SK-N-SH treated with all-trans-retinoic acid at 6 μM for 48 hours (cell line): ENCODE data around the gene HDAC4.

ENCODE experiments used
- ATAC-seq: fragments of 200-7000 bp; cut with Tn5 transposase; 3 replicates; pipeline ENCODE4 v1.9.1; 2020; ENCODE audit warnings: mild to moderate bottlenecking, moderate library complexity
- ARNTL ChIP-seq: fragments of 450-650 bp; formaldehyde crosslinking; IDR thresholded peaks from 2 replicates; pipeline ENCODE4 v1.5.0; 2020; ENCODE audit warnings: low read depth, mild to moderate bottlenecking, moderate library complexity, borderline replicate concordance
- BACH2 ChIP-seq: fragments of 250-450 bp; sonication (Bioruptor Pico); IDR thresholded peaks from 2 replicates; pipeline ENCODE4 v1.9.0; 2021; ENCODE audit warnings: mild to moderate bottlenecking, borderline replicate concordance
- CSDC2 ChIP-seq: fragments of 250-450 bp; sonication (Bioruptor Pico); IDR thresholded peaks from 2 replicates; pipeline ENCODE4 v1.5.0; 2020; ENCODE audit warnings: mild to moderate bottlenecking, moderate library complexity
- ESRRG ChIP-seq: fragments of 250-450 bp; sonication (Bioruptor Pico); IDR thresholded peaks from 2 replicates; pipeline ENCODE4 v1.6.1; 2021; ENCODE audit warnings: mild to moderate bottlenecking
- ISL1 ChIP-seq: fragments of 250-450 bp; sonication (Bioruptor Pico); IDR thresholded peaks from 2 replicates; pipeline ENCODE4 v2.1.2; 2022; ENCODE audit warnings: mild to moderate bottlenecking, moderate library complexity
- PPARA ChIP-seq: fragments of 250-450 bp; sonication (Bioruptor Pico); IDR thresholded peaks from 2 replicates; pipeline ENCODE4 v1.5.0; 2020; ENCODE audit warnings: mild to moderate bottlenecking, borderline replicate concordance
- RARB ChIP-seq: fragments of 250-450 bp; sonication (Bioruptor Pico); IDR thresholded peaks from 2 replicates; pipeline ENCODE4 v1.8.0; 2021; ENCODE audit warnings: mild to moderate bottlenecking, moderate library complexity
- SNAI2 ChIP-seq: fragments of 250-450 bp; sonication (Bioruptor Pico); IDR thresholded peaks from 2 replicates; pipeline ENCODE4 v1.5.0; 2020; ENCODE audit warnings: mild to moderate bottlenecking, moderate library complexity
- TCF4 ChIP-seq: fragments of 250-450 bp; sonication (Bioruptor Pico); IDR thresholded peaks from 2 replicates; pipeline ENCODE4 v1.8.0; 2021; ENCODE audit warnings: mild to moderate bottlenecking, moderate library complexity, borderline replicate concordance
- TOX ChIP-seq: fragments of 250-450 bp; sonication (Bioruptor Pico); IDR thresholded peaks from 2 replicates; pipeline ENCODE4 v1.8.0; 2021; ENCODE audit warnings: mild to moderate bottlenecking, moderate library complexity, borderline replicate concordance
- ZC3H10 ChIP-seq: fragments of 250-450 bp; sonication (Bioruptor Pico); IDR thresholded peaks from 2 replicates; pipeline ENCODE4 v1.5.1; 2021; ENCODE audit warnings: mild to moderate bottlenecking, moderate library complexity
- ZFP3 ChIP-seq: fragments of 250-450 bp; sonication (Bioruptor Pico); IDR thresholded peaks from 2 replicates; pipeline ENCODE4 v1.5.0; 2020; ENCODE audit warnings: mild to moderate bottlenecking, moderate library complexity
- ZNF565 ChIP-seq: fragments of 450-650 bp; formaldehyde crosslinking; conservative IDR thresholded peaks from 2 replicates; pipeline ENCODE4 v1.5.0; 2020; ENCODE audit warnings: low read depth, mild to moderate bottlenecking, moderate library complexity
- ZNF70 ChIP-seq: fragments of 450-650 bp; formaldehyde crosslinking; IDR thresholded peaks from 2 replicates; pipeline ENCODE4 v1.5.0; 2020; ENCODE audit warnings: mild to moderate bottlenecking, moderate library complexity
- ZNF8 ChIP-seq: fragments of 450-650 bp; formaldehyde crosslinking; IDR thresholded peaks from 2 replicates; pipeline ENCODE4 v1.5.0; 2020; ENCODE audit warnings: mild to moderate bottlenecking, moderate library complexity
- TF ChIP-seq, protein P1 (sequence below): fragments of 250-450 bp; sonication (Bioruptor Pico); IDR thresholded peaks from 2 replicates; pipeline ENCODE4 v1.5.1; 2020; ENCODE audit warnings: low read depth, mild to moderate bottlenecking, moderate library complexity
- TF ChIP-seq, protein P2 (sequence below): fragments of 250-450 bp; sonication (Bioruptor Pico); IDR thresholded peaks from 2 replicates; pipeline ENCODE4 v1.8.0; 2021; ENCODE audit warnings: low read depth, mild to moderate bottlenecking, moderate library complexity, borderline replicate concordance
- TF ChIP-seq, protein P3 (sequence below): fragments of 250-450 bp; sonication (Bioruptor Pico); IDR thresholded peaks from 2 replicates; pipeline ENCODE4 v1.5.0; 2020; ENCODE audit warnings: mild to moderate bottlenecking, moderate library complexity
- TF ChIP-seq, protein P4 (sequence below): fragments of 250-450 bp; sonication (Bioruptor Pico); IDR thresholded peaks from 2 replicates; pipeline ENCODE4 v1.8.0; 2020; ENCODE audit warnings: mild to moderate bottlenecking, moderate library complexity, borderline replicate concordance

The HDAC4 gene

DNA sequence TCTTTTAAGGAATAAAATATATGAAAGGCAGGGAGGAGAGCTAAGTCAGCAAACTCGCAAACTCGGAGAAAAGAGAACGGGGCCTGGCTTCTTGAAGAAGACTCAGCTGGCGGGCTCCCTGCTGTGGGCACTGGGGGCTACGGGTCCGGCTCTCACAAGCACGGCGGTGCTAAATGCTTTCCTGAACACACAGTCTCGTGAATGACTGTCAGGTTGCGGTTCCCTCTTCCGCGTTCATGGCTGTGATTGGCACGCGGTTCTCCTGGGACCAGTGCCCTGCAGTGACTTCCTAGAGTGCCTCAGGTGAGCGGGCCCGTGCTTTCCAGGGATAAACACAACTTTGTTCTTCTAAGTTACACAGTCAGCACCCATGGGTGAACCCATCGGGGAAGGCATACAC is 208.4 kb downstream of the HDAC4 start (continued):
- TF ChIP-seq, protein P1, sequence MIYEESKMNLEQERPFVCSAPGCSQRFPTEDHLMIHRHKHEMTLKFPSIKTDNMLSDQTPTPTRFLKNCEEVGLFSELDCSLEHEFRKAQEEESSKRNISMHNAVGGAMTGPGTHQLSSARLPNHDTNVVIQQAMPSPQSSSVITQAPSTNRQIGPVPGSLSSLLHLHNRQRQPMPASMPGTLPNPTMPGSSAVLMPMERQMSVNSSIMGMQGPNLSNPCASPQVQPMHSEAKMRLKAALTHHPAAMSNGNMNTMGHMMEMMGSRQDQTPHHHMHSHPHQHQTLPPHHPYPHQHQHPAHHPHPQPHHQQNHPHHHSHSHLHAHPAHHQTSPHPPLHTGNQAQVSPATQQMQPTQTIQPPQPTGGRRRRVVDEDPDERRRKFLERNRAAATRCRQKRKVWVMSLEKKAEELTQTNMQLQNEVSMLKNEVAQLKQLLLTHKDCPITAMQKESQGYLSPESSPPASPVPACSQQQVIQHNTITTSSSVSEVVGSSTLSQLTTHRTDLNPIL (CRISPR knock-in tag) = no peak
- TF ChIP-seq ZNF8 (CRISPR knock-in tag) (no peak), ZNF70 (CRISPR knock-in tag) (no peak)

DNA sequence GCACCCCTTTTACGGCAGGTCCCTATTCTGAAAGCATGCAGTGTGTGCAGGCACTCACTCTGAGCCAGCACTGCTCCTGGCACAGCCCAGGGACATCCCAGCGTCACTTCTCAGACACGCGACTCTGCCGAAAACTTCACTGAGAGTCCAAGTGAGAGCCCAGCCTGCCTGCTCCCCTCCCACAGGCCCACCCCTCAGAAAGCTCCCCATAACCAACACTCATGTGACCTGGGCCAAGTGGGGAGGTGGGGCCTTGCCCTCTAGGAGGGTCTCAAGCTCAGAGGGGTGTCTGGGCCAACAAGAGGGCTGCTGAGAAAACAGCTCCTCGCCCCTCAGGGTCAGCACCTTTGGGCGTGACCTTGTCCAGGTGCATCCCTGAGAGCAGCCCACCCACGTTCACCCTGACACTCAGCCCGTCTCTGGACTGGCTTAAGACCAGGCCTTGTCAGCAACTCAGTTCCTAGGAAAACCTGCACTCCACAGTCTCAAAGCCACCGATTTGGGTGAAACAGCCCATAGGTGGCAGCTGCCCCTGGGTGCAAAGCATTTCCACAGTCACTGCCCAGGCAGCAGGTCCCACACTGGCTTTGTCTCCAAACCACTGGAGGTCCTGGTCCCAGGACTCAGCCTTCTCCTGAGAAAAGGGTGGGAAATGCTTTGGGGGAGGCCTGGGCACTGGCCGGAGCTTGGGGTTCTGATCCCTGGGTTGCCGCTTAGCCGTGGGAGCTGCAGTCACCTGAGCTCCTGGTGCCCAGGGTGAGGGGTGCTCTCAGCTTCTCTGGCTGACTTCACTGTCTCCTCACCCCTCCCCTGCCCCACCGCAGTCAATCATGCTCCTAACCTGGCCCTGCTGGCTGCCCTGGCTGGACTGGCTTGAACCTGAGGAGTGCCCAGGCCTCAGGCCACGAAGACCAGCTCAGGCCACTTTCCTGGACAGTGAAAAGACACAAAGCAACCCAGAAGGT is 209.6 kb downstream of the HDAC4 start:
- TF ChIP-seq RARB (CRISPR knock-in tag) = no peak
- TF ChIP-seq ARNTL (CRISPR knock-in tag) = no peak
- TF ChIP-seq SNAI2 = no peak
- TF ChIP-seq, protein P2, sequence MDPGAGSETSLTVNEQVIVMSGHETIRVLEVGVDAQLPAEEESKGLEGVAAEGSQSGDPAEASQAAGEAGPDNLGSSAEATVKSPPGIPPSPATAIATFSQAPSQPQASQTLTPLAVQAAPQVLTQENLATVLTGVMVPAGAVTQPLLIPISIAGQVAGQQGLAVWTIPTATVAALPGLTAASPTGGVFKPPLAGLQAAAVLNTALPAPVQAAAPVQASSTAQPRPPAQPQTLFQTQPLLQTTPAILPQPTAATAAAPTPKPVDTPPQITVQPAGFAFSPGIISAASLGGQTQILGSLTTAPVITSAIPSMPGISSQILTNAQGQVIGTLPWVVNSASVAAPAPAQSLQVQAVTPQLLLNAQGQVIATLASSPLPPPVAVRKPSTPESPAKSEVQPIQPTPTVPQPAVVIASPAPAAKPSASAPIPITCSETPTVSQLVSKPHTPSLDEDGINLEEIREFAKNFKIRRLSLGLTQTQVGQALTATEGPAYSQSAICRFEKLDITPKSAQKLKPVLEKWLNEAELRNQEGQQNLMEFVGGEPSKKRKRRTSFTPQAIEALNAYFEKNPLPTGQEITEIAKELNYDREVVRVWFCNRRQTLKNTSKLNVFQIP (CRISPR knock-in tag) = no peak
- TF ChIP-seq BACH2 = no peak
- no peak for TF ChIP-seq TOX (CRISPR knock-in tag)
- TF ChIP-seq, protein P3, sequence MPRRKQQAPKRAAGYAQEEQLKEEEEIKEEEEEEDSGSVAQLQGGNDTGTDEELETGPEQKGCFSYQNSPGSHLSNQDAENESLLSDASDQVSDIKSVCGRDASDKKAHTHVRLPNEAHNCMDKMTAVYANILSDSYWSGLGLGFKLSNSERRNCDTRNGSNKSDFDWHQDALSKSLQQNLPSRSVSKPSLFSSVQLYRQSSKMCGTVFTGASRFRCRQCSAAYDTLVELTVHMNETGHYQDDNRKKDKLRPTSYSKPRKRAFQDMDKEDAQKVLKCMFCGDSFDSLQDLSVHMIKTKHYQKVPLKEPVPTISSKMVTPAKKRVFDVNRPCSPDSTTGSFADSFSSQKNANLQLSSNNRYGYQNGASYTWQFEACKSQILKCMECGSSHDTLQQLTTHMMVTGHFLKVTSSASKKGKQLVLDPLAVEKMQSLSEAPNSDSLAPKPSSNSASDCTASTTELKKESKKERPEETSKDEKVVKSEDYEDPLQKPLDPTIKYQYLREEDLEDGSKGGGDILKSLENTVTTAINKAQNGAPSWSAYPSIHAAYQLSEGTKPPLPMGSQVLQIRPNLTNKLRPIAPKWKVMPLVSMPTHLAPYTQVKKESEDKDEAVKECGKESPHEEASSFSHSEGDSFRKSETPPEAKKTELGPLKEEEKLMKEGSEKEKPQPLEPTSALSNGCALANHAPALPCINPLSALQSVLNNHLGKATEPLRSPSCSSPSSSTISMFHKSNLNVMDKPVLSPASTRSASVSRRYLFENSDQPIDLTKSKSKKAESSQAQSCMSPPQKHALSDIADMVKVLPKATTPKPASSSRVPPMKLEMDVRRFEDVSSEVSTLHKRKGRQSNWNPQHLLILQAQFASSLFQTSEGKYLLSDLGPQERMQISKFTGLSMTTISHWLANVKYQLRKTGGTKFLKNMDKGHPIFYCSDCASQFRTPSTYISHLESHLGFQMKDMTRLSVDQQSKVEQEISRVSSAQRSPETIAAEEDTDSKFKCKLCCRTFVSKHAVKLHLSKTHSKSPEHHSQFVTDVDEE (CRISPR knock-in tag) = no peak
- no peak for TF ChIP-seq ZNF70 (CRISPR knock-in tag)
- TF ChIP-seq ZFP3 (CRISPR knock-in tag) = no peak
- no peak for TF ChIP-seq ZNF8 (CRISPR knock-in tag)
- TF ChIP-seq, protein P4, sequence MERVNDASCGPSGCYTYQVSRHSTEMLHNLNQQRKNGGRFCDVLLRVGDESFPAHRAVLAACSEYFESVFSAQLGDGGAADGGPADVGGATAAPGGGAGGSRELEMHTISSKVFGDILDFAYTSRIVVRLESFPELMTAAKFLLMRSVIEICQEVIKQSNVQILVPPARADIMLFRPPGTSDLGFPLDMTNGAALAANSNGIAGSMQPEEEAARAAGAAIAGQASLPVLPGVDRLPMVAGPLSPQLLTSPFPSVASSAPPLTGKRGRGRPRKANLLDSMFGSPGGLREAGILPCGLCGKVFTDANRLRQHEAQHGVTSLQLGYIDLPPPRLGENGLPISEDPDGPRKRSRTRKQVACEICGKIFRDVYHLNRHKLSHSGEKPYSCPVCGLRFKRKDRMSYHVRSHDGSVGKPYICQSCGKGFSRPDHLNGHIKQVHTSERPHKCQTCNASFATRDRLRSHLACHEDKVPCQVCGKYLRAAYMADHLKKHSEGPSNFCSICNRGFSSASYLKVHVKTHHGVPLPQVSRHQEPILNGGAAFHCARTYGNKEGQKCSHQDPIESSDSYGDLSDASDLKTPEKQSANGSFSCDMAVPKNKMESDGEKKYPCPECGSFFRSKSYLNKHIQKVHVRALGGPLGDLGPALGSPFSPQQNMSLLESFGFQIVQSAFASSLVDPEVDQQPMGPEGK (CRISPR knock-in tag) = no peak
- no peak for TF ChIP-seq ISL1 (CRISPR knock-in tag)
- ATAC-seq = no peak

DNA sequence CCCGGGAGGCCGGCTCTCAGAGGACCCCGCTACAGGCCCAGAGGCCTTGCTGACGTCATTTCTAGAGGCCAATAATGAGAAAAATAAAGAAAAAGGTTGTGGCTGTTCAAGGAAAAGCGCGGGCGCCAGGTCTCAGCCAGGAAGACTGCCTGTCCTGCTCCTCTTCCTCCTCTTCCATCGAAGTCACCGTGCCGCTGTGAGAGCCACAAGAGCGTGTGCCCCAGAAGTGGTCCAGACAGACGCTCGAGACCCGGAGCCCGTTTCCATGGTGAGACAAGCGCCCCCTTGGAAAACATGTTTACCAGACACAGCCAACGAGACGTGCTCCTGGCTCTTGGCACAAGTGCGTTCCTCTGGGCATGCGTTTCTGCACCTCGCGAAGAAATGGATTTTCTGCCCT is 210.5 kb downstream of the HDAC4 start:
- no peak for ATAC-seq
- no peak for TF ChIP-seq TCF4 (CRISPR knock-in tag)
- no peak for TF ChIP-seq ZC3H10 (CRISPR knock-in tag)
- no peak for TF ChIP-seq ZNF565 (CRISPR knock-in tag)
- TF ChIP-seq SNAI2 = no peak
- TF ChIP-seq, protein P4 (CRISPR knock-in tag) = no peak
- no peak for TF ChIP-seq TOX (CRISPR knock-in tag)
- no peak for TF ChIP-seq ESRRG (CRISPR knock-in tag)
- TF ChIP-seq ZNF70 (CRISPR knock-in tag) = no peak
- no peak for TF ChIP-seq CSDC2 (CRISPR knock-in tag)
- no peak for TF ChIP-seq PPARA (CRISPR knock-in tag)
